Endothelial cell (in vitro differentiated cells): Measurements from ENCODE around the gene OLFM2. TPM values are rescaled to one million over a fixed set of nuclear protein-coding genes. Genes with fewer than 3 reads are reported as not detected.

ENCODE experiments used
- DNase-seq: peaks from one replicate; pipeline ENCODE4 v3.0.0; 2021; ENCODE audit warnings: low spot score
- H3K27ac Mint-ChIP-seq: one replicate; pipeline ENCODE4 v1.8.0; 2021; ENCODE audit warnings: mixed read lengths, inconsistent platforms; ENCODE audit not compliant: unreplicated experiment
- H3K27me3 Mint-ChIP-seq: one replicate; pipeline ENCODE4 v1.8.0; 2021; ENCODE audit warnings: mild to moderate bottlenecking, moderate library complexity, mixed read lengths, inconsistent platforms; ENCODE audit not compliant: unreplicated experiment
- H3K36me3 Mint-ChIP-seq: one replicate; pipeline ENCODE4 v1.8.0; 2021; ENCODE audit warnings: mild to moderate bottlenecking, low read depth, mixed read lengths, inconsistent platforms; ENCODE audit not compliant: unreplicated experiment
- H3K4me1 Mint-ChIP-seq: one replicate; pipeline ENCODE4 v1.8.0; 2021; ENCODE audit warnings: mild to moderate bottlenecking, mixed read lengths, inconsistent platforms; ENCODE audit not compliant: unreplicated experiment
- H3K4me3 Mint-ChIP-seq: one replicate; pipeline ENCODE4 v1.8.0; 2021; ENCODE audit warnings: mild to moderate bottlenecking, mixed read lengths, inconsistent platforms; ENCODE audit not compliant: unreplicated experiment
- H3K9me3 Mint-ChIP-seq: one replicate; pipeline ENCODE4 v1.8.0; 2021; ENCODE audit warnings: mixed read lengths, inconsistent platforms; ENCODE audit not compliant: unreplicated experiment
- CTCF ChIP-seq: fragments of 200-600 bp; sonication (generic); IDR thresholded peaks from one replicate; pipeline ENCODE4 v1.5.0; 2021; ENCODE audit warnings: antibody characterized with exemption; ENCODE audit not compliant: unreplicated experiment
- total RNA-seq: library from RNA; stranded (reverse); fragmentation: NEBNext Ultra II Directional; extraction: Animal tissue kit (Norgen Biotek cat#: 25700); gene quantifications from one replicate; pipeline ENCODE4 v1.2.1, GENCODE V29; 2021; ENCODE audit not compliant: unreplicated experiment

OLFM2 gene
- total RNA-seq, 1 donor from 2014 or later: 12.0 TPM

DNA sequence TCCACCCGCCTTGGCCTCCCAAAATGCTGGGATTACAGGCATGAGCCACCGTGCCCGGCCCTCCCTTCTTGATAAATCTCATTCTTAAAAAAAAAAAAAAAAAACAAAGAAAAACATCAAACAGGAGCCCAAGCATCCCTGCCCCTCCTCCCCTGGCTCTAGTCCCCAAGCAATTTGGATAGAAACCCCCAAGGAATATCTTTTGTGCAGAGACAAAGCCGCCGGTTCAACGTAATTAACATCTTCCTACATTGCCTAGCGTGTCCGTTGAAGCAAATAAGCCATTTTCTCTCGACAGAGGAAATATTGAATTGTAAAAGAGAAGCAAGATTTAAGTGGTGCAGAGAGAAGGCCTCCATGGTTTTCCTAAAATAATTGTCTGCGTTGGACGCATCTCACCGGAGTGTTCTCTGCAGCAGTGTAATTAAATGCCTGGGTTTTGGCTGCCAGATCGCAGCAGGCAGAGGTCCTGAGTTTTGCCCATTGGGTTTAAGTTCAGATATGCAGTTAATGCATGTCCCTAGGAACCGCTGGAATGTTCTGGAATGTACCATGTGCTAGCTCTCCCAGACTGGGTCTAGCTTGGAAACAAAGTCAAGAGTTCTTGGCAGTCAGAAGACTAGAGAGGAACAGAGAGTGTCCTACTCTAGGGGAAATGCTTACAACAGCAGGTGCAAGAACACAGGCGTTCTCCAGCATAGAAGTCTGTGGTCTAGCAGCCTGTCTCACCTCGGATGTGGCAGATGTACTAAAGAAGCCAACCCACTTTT lies 70.4 kb downstream of the OLFM2 start:
- no peak overlapping the region for H3K4me3 Mint-ChIP-seq
- no peak for TF ChIP-seq CTCF
- no peaks in the 10 kb centered on the region for H3K27me3 Mint-ChIP-seq
- no peak for DNase-seq
- peaks cover 7% of the 10 kb centered on the region for H3K4me1 Mint-ChIP-seq
- no peaks in the 10 kb centered on the region for H3K9me3 Mint-ChIP-seq
- no peak overlapping the region for H3K27ac Mint-ChIP-seq
- H3K36me3 Mint-ChIP-seq: no peaks in the 10 kb centered on the region

GRCh38 chr19:9863759-9864158 lies 72.6 kb downstream of the OLFM2 start:
- Mint-ChIP-seq H3K4me1 (peaks cover 11% of the 10 kb centered on the region), H3K27me3 (peaks cover 1% of the 10 kb centered on the region), H3K9me3 (no peaks in the 10 kb centered on the region), H3K27ac (peak overlapping the region; percentile 13), H3K4me3 (no peak overlapping the region), H3K36me3 (peaks cover 4% of the 10 kb centered on the region)
- DNase-seq: no peak
- TF ChIP-seq CTCF: no peak

DNA sequence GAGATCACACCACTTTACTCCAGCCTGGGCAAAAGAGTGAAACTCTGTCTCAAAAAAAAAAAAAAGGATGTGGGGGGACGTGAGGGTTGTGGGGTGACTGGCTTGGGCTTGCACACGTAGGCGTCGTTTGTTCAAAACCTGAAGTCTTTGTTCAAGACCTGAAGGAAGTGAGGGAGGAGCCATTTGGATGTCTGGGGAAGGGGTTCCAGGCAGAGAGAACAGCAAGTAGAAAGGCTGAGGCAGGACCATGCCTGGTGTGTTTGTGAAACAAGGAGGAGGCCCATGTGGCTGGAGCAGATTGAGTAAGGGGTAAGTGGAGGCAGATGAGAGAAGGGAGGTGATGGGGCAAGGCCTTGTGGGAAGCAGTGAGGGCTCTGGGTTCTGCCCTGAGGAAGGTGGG lies 73.4 kb downstream of the OLFM2 start:
- no peak for DNase-seq
- TF ChIP-seq CTCF: no peak
- Mint-ChIP-seq H3K9me3 (no peaks in the 10 kb centered on the region), H3K4me1 (peaks cover 19% of the 10 kb centered on the region), H3K27ac (no peak overlapping the region), H3K36me3 (peaks cover 4% of the 10 kb centered on the region), H3K27me3 (peaks cover 4% of the 10 kb centered on the region), H3K4me3 (no peak overlapping the region)

GRCh38 chr19:9861503-9861902 lies 74.8 kb downstream of the OLFM2 start:
- Mint-ChIP-seq H3K4me1 (peaks cover 27% of the 10 kb centered on the region), H3K27me3 (peaks cover 8% of the 10 kb centered on the region), H3K4me3 (no peak overlapping the region), H3K9me3 (no peaks in the 10 kb centered on the region), H3K27ac (no peak overlapping the region), H3K36me3 (peaks cover 9% of the 10 kb centered on the region)
- TF ChIP-seq CTCF: no peak
- no peak for DNase-seq

- peaks cover 9% of the 10 kb centered on the region for H3K36me3 Mint-ChIP-seq
- H3K27ac Mint-ChIP-seq: no peak overlapping the region
- H3K27me3 Mint-ChIP-seq: peaks cover 8% of the 10 kb centered on the region
- H3K4me3 Mint-ChIP-seq: no peak overlapping the region
- no peak for TF ChIP-seq CTCF
- peaks cover 27% of the 10 kb centered on the region for H3K4me1 Mint-ChIP-seq
- no peak for DNase-seq
- no peaks in the 10 kb centered on the region for H3K9me3 Mint-ChIP-seq
Measured at GRCh38 chr19:9860407-9860806, 75.9 kb downstream of the OLFM2 start.
